PC-3 (cell line): Measurements from ENCODE around the gene COASY. TPM values are rescaled to one million over a fixed set of nuclear protein-coding genes. Genes with fewer than 3 reads are reported as not detected.

Source experiments
- ATAC-seq: fragments of 200-7000 bp; cut with Tn5 transposase; 2 replicates; pipeline ENCODE4 v1.9.1; 2020; ENCODE audit warnings: mild to moderate bottlenecking, moderate library complexity
- BruUV-seq: library from RNA; stranded (reverse); fragments of 400-500 nt; replicated peaks from 2 replicates; lab custom pipeline; 2021; lab: Mats Ljungman, UMichigan
- CTCF ChIA-PET: fragments of 300-600 bp; sonication (Branson Sonifier 250); formaldehyde crosslinking; loops from one replicate; lab custom pipeline; 2022; ENCODE audit warnings: antibody characterized with exemption; lab: Charles Lee
- POLR2A ChIA-PET: fragments of 300-600 bp; sonication (Branson Sonifier 250); formaldehyde crosslinking; loops from one replicate; lab custom pipeline; 2022; ENCODE audit warnings: antibody characterized with exemption; ENCODE audit not compliant: unreplicated experiment; lab: Charles Lee
- DNase-seq: peaks from one replicate; pipeline ENCODE4 v3.0.0-alpha.2; 2015
- H2AFZ ChIP-seq: fragments of 300-600 bp; sonication (generic); 2 replicates; pipeline ENCODE4 v1.6.0; 2016; ENCODE audit warnings: antibody characterized with exemption, low read length
- H3F3A ChIP-seq: fragments of 300-600 bp; sonication (generic); one replicate; pipeline ENCODE4 v1.6.0; 2017; ENCODE audit warnings: antibody characterized with exemption, low read length, control low read depth, mild to moderate bottlenecking; ENCODE audit not compliant: unreplicated experiment
- H3K27ac ChIP-seq: fragments of 300-600 bp; sonication (generic); 2 replicates; pipeline ENCODE4 v1.5.1; 2016; ENCODE audit warnings: mild to moderate bottlenecking, low read length
- H3K27me3 ChIP-seq: fragments of 300-600 bp; sonication (generic); 2 replicates; pipeline ENCODE4 v1.6.1; 2016; ENCODE audit warnings: low read length, mixed read lengths
- H3K36me3 ChIP-seq: fragments of 300-600 bp; sonication (generic); 2 replicates; pipeline ENCODE4 v1.6.1; 2016; ENCODE audit warnings: low read depth, mixed run types, low read length, mixed read lengths
- H3K4me1 ChIP-seq: fragments of 300-600 bp; sonication (generic); 2 replicates; pipeline ENCODE4 v1.5.1; 2016; ENCODE audit warnings: low read length; ENCODE audit not compliant: insufficient read depth
- H3K4me2 ChIP-seq: fragments of 300-600 bp; sonication (generic); 2 replicates; pipeline ENCODE4 v1.6.0; 2016; ENCODE audit warnings: low read length
- H3K4me3 ChIP-seq: fragments of 300-600 bp; sonication (generic); 2 replicates; pipeline ENCODE4 v1.5.1; 2016; ENCODE audit warnings: mild to moderate bottlenecking, low read length, mixed read lengths
- H3K79me2 ChIP-seq: fragments of 300-600 bp; sonication (generic); 2 replicates; pipeline ENCODE4 v1.6.1; 2017; ENCODE audit warnings: low read length, mixed read lengths
- H3K9ac ChIP-seq: fragments of 300-600 bp; sonication (generic); 2 replicates; pipeline ENCODE4 v1.6.0; 2016; ENCODE audit warnings: mild to moderate bottlenecking, low read length
- H3K9me2 ChIP-seq: fragments of 300-600 bp; sonication (generic); replicated peaks from 2 replicates; pipeline ENCODE4 v1.6.1; 2016; ENCODE audit warnings: mixed run types, low read length, mixed read lengths
- H3K9me3 ChIP-seq: fragments of 300-600 bp; sonication (generic); 2 replicates; pipeline ENCODE4 v1.6.1; 2016; ENCODE audit warnings: low read length, mixed read lengths
- H4K20me1 ChIP-seq: fragments of 300-600 bp; sonication (generic); 2 replicates; pipeline ENCODE4 v1.6.1; 2016; ENCODE audit warnings: low read length, mixed read lengths
- EZH2 ChIP-seq: fragments of 300-600 bp; sonication (generic); IDR thresholded peaks from one replicate; pipeline ENCODE4 v1.6.1; 2017; ENCODE audit warnings: antibody characterized with exemption, mild to moderate bottlenecking, low read length; ENCODE audit not compliant: unreplicated experiment
- EZH2phosphoT487 ChIP-seq: fragments of 300-600 bp; sonication (generic); IDR thresholded peaks from 2 replicates; pipeline ENCODE4 v1.6.1; 2018; ENCODE audit warnings: mild to moderate bottlenecking, antibody characterized with exemption, low read length, borderline replicate concordance
- intact Hi-C: fragments of 100-400 bp; cut with micrococcal nuclease; formaldehyde crosslinking; loops from 2 replicates; pipeline ENCODE4 v1.9.0; 2023
- total RNA-seq: library from RNA; depleted of rRNA; stranded (reverse); fragments of >200 nt; gene quantifications from 2 replicates; pipeline ENCODE4 v1.2.3, GENCODE V29; 2014
- TF ChIP-seq, protein P1 (sequence below): fragments of 300-600 bp; sonication (generic); conservative IDR thresholded peaks from 2 replicates; pipeline ENCODE4 v1.5.1; 2017; ENCODE audit warnings: antibody characterized with exemption, low read depth, mild to moderate bottlenecking, low read length

COASY gene
- total RNA-seq, 1 experiment from 2014 or later = 33.3 TPM

DNA sequence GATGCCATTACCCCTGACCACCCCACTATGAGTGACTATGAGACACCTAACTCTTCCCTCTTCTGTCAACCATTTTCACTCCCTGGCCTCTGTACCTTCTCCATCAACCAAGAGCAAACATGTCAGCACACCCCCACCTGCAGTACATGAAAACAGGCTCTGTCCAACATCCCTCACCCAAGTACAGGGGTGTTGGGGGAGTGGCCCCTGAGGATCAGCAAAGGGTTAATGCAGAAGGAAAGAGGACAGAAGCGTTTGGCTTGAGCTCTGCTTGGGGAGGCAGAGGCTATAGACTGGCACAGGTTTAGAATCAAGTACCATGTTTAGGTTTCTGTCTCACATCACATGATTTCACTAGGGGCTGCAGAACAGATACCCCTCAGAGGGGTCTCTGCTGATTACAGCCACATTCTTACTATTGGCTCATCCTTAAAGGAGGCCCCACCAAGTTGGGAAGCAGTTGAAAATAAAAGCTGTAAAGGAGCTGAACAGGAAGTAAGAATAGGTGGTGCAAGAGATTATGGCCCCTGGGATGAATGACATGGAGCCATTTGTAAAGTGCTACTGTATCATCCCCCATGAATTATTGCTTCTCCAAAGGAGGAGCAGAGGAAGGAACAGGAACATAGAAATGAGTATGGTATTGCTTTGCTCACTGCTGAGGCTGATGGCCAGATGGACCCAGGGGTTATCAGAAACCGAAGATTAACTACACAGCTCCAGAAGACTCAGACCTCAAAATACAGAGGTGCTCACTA is 18.0 kb downstream of the COASY start:
- TF ChIP-seq EZH2phosphoT487 (no peak), EZH2 (no peak)
- TF ChIP-seq, protein P1, sequence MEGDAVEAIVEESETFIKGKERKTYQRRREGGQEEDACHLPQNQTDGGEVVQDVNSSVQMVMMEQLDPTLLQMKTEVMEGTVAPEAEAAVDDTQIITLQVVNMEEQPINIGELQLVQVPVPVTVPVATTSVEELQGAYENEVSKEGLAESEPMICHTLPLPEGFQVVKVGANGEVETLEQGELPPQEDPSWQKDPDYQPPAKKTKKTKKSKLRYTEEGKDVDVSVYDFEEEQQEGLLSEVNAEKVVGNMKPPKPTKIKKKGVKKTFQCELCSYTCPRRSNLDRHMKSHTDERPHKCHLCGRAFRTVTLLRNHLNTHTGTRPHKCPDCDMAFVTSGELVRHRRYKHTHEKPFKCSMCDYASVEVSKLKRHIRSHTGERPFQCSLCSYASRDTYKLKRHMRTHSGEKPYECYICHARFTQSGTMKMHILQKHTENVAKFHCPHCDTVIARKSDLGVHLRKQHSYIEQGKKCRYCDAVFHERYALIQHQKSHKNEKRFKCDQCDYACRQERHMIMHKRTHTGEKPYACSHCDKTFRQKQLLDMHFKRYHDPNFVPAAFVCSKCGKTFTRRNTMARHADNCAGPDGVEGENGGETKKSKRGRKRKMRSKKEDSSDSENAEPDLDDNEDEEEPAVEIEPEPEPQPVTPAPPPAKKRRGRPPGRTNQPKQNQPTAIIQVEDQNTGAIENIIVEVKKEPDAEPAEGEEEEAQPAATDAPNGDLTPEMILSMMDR = no peak
- H3F3A ChIP-seq = peaks cover 6% of the 10 kb centered on the region
- ATAC-seq (no peak), DNase-seq (no peak)
- H3K4me2 ChIP-seq = no peak overlapping the region
- H3K4me3 ChIP-seq = no peak overlapping the region
- H3K9ac ChIP-seq = no peak overlapping the region
- H3K9me3 ChIP-seq = no peaks in the 10 kb centered on the region
- no peaks in the 10 kb centered on the region for H3K27me3 ChIP-seq
- intact Hi-C loops = no loop called here
- H3K27ac ChIP-seq = no peak overlapping the region
- H4K20me1 ChIP-seq = no peaks in the 10 kb centered on the region
- H3K4me1 ChIP-seq = peaks cover 13% of the 10 kb centered on the region; the same call in 1 of the 2 replicates
- no peaks in the 10 kb centered on the region for H3K9me2 ChIP-seq
- POLR2A ChIA-PET = no interaction called here
- peaks cover 30% of the 10 kb centered on the region for H3K79me2 ChIP-seq
- no peak overlapping the region for H2AFZ ChIP-seq
- H3K36me3 ChIP-seq = no peaks in the 10 kb centered on the region; the same call in none of the 2 replicates
- CTCF ChIA-PET = no interaction called here
- BruUV-seq = TSS peak; percentile 10

DNA sequence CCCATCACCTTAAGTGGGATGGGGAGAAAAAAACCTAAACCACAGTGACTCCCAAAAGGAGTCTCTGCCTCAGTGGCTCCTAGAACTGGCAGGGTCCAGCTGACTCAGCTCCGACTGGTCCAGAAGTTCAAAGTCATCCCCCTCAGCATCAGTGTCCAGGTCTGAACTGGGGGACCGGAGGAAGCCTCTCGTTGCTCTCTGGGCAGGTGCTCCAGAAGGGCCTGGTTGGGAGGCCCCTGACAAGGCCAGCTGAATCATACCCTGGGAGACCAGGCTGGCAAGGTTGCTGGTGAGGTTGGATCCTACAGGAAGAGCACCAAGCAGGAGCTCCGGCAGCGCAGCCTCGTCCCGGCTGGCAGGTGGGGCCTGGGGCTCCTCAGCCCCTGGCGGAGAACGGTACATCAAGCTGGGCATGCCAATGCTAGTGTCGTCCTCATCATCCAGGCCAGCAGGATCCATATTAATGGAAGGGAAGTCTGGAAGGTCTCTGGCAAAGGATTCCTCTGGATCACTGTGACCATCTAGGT is 19.9 kb downstream of the COASY start:
- Histone ChIP-seq H3K9ac (no peak overlapping the region), H3K27ac (no peak overlapping the region), H3F3A (peaks cover 4% of the 10 kb centered on the region), H3K4me1 (peaks cover 4% of the 10 kb centered on the region; the same call in 1 of the 2 replicates), H3K9me2 (no peaks in the 10 kb centered on the region), H2AFZ (no peak overlapping the region), H4K20me1 (no peaks in the 10 kb centered on the region), H3K9me3 (no peaks in the 10 kb centered on the region), H3K4me2 (no peak overlapping the region), H3K79me2 (peaks cover 13% of the 10 kb centered on the region), H3K4me3 (no peak overlapping the region), H3K36me3 (no peaks in the 10 kb centered on the region; the same call in none of the 2 replicates), H3K27me3 (no peaks in the 10 kb centered on the region)
- ChIA-PET CTCF (no interaction called here), POLR2A (no interaction called here)
- BruUV-seq = no TSS peak
- no peak for DNase-seq
- no peak for ATAC-seq
- intact Hi-C loops = no loop called here
- TF ChIP-seq EZH2phosphoT487 (no peak), EZH2 (no peak)
- TF ChIP-seq, protein P1 = no peak

DNA sequence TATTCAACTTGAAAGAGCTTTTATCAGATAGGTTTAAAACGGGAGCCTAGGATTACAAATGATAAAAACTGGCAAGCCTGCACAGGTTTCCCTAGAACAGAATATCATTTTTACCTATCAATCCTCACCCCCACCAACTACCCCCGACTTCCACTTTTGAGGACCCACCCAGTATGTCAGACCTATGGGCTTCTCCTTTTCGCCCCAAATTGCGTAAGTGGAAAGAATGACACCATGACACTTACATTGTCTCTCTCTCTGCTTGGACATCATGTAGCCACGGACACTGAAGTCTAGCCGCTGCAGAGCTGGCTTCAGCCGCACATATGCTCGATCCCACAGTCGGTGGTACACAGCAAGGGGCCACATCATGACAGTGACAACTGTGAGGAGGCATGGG is 22.9 kb downstream of the COASY start:
- H3K9me3 ChIP-seq = no peaks in the 10 kb centered on the region
- H3F3A ChIP-seq = no peaks in the 10 kb centered on the region
- no peak overlapping the region for H3K4me2 ChIP-seq
- no peak overlapping the region for H3K27ac ChIP-seq
- intact Hi-C loops = no loop called here
- H3K9me2 ChIP-seq = no peaks in the 10 kb centered on the region
- H3K4me1 ChIP-seq = no peaks in the 10 kb centered on the region
- H3K27me3 ChIP-seq = no peaks in the 10 kb centered on the region
- H3K36me3 ChIP-seq = no peaks in the 10 kb centered on the region; the same call in none of the 2 replicates
- no peak overlapping the region for H3K9ac ChIP-seq
- H3K79me2 ChIP-seq = no peaks in the 10 kb centered on the region
- H4K20me1 ChIP-seq = no peaks in the 10 kb centered on the region
- ATAC-seq (no peak), DNase-seq (no peak)
- ChIA-PET CTCF (no interaction called here), POLR2A (no interaction called here)
- TF ChIP-seq EZH2phosphoT487 (no peak), EZH2 (no peak)
- TF ChIP-seq, protein P1 = no peak
- BruUV-seq = no TSS peak
- no peak overlapping the region for H2AFZ ChIP-seq
- H3K4me3 ChIP-seq = no peak overlapping the region
